SK-N-SH treated with all-trans-retinoic acid at 6 μM for 48 hours (cell line): ENCODE measurements around the gene ARHGAP26.

ENCODE experiments used
- ATAC-seq: fragments of 200-7000 bp; cut with Tn5 transposase; 3 replicates; pipeline ENCODE4 v1.9.1; 2020; ENCODE audit warnings: mild to moderate bottlenecking, moderate library complexity
- ARNTL ChIP-seq: fragments of 450-650 bp; formaldehyde crosslinking; IDR thresholded peaks from 2 replicates; pipeline ENCODE4 v1.5.0; 2020; ENCODE audit warnings: low read depth, mild to moderate bottlenecking, moderate library complexity, borderline replicate concordance
- CSDC2 ChIP-seq: fragments of 250-450 bp; sonication (Bioruptor Pico); IDR thresholded peaks from 2 replicates; pipeline ENCODE4 v1.5.0; 2020; ENCODE audit warnings: mild to moderate bottlenecking, moderate library complexity
- ESRRG ChIP-seq: fragments of 250-450 bp; sonication (Bioruptor Pico); IDR thresholded peaks from 2 replicates; pipeline ENCODE4 v1.6.1; 2021; ENCODE audit warnings: mild to moderate bottlenecking
- GLIS3 ChIP-seq: fragments of 250-450 bp; sonication (Bioruptor Pico); IDR thresholded peaks from 2 replicates; pipeline ENCODE4 v1.5.0; 2020; ENCODE audit warnings: mild to moderate bottlenecking, moderate library complexity
- ISL1 ChIP-seq: fragments of 250-450 bp; sonication (Bioruptor Pico); IDR thresholded peaks from 2 replicates; pipeline ENCODE4 v2.1.2; 2022; ENCODE audit warnings: mild to moderate bottlenecking, moderate library complexity
- OSR1 ChIP-seq: fragments of 250-450 bp; sonication (Bioruptor Pico); IDR thresholded peaks from 2 replicates; pipeline ENCODE4 v1.8.0; 2022; ENCODE audit warnings: moderate library complexity, mild to moderate bottlenecking, inconsistent platforms
- PPARA ChIP-seq: fragments of 250-450 bp; sonication (Bioruptor Pico); IDR thresholded peaks from 2 replicates; pipeline ENCODE4 v1.5.0; 2020; ENCODE audit warnings: mild to moderate bottlenecking, borderline replicate concordance
- RARB ChIP-seq: fragments of 250-450 bp; sonication (Bioruptor Pico); IDR thresholded peaks from 2 replicates; pipeline ENCODE4 v1.8.0; 2021; ENCODE audit warnings: mild to moderate bottlenecking, moderate library complexity
- SNAI2 ChIP-seq: fragments of 250-450 bp; sonication (Bioruptor Pico); IDR thresholded peaks from 2 replicates; pipeline ENCODE4 v1.5.0; 2020; ENCODE audit warnings: mild to moderate bottlenecking, moderate library complexity
- ZFP3 ChIP-seq: fragments of 250-450 bp; sonication (Bioruptor Pico); IDR thresholded peaks from 2 replicates; pipeline ENCODE4 v1.5.0; 2020; ENCODE audit warnings: mild to moderate bottlenecking, moderate library complexity
- ZFP30 ChIP-seq: fragments of 450-650 bp; formaldehyde crosslinking; IDR thresholded peaks from 2 replicates; pipeline ENCODE4 v1.5.0; 2022; ENCODE audit warnings: mild to moderate bottlenecking, moderate library complexity
- ZNF70 ChIP-seq: fragments of 450-650 bp; formaldehyde crosslinking; IDR thresholded peaks from 2 replicates; pipeline ENCODE4 v1.5.0; 2020; ENCODE audit warnings: mild to moderate bottlenecking, moderate library complexity
- ZNF8 ChIP-seq: fragments of 450-650 bp; formaldehyde crosslinking; IDR thresholded peaks from 2 replicates; pipeline ENCODE4 v1.5.0; 2020; ENCODE audit warnings: mild to moderate bottlenecking, moderate library complexity
- TF ChIP-seq, protein P1 (sequence below): fragments of 250-450 bp; sonication (Bioruptor Pico); IDR thresholded peaks from 2 replicates; pipeline ENCODE4 v1.5.0; 2020; ENCODE audit warnings: mild to moderate bottlenecking, moderate library complexity
- TF ChIP-seq, protein P2 (sequence below): fragments of 250-450 bp; sonication (Bioruptor Pico); IDR thresholded peaks from 2 replicates; pipeline ENCODE4 v1.5.1; 2020; ENCODE audit warnings: low read depth, mild to moderate bottlenecking, moderate library complexity
- TF ChIP-seq, protein P3 (sequence below): fragments of 250-450 bp; sonication (Bioruptor Pico); IDR thresholded peaks from 2 replicates; pipeline ENCODE4 v1.5.1; 2021; ENCODE audit warnings: mild to moderate bottlenecking, moderate library complexity
- TF ChIP-seq, protein P4 (sequence below): fragments of 250-450 bp; sonication (Bioruptor Pico); IDR thresholded peaks from 2 replicates; pipeline ENCODE4 v1.8.0; 2021; ENCODE audit warnings: low read depth, mild to moderate bottlenecking, moderate library complexity, borderline replicate concordance
- TF ChIP-seq, protein P5 (sequence below): fragments of 250-450 bp; sonication (Bioruptor Pico); IDR thresholded peaks from 2 replicates; pipeline ENCODE4 v1.8.0; 2020; ENCODE audit warnings: mild to moderate bottlenecking, moderate library complexity, borderline replicate concordance

ARHGAP26 gene

DNA sequence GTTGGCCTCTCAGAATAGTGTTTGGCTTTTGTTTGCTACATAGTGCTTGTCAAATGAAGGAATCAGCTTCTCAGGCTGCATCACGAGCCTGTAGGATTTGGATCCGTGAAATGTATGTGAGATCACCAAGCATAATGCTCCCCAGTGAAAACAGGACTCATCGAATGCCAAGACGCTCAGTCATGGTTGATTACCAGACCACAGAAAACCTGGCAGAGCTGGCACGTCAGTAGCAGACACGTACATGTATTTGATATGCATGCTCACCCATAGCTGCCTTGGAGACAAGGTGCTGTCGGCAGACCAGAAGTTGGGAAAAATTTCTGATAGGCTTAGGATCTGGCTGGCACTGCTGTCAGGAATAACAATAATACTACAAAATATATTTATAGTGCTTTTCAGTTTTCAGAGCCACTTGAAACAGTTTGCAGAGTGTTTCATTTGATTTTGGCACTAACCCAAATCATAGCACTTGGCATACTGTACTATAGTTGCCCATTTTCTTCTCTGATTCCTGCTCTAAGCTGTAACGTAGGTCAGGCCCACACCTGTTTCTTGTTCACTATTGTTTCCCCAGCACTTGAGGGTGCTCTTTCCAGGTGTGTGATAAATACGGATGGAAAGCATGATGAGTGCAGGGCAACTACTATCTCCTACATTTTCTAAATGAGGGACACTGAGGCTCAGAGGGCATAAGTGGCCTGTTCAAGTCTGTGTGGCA is 407.2 kb downstream of the ARHGAP26 start:
- TF ChIP-seq ZFP3 = no peak
- TF ChIP-seq PPARA (CRISPR knock-in tag) = no peak
- TF ChIP-seq, protein P1, sequence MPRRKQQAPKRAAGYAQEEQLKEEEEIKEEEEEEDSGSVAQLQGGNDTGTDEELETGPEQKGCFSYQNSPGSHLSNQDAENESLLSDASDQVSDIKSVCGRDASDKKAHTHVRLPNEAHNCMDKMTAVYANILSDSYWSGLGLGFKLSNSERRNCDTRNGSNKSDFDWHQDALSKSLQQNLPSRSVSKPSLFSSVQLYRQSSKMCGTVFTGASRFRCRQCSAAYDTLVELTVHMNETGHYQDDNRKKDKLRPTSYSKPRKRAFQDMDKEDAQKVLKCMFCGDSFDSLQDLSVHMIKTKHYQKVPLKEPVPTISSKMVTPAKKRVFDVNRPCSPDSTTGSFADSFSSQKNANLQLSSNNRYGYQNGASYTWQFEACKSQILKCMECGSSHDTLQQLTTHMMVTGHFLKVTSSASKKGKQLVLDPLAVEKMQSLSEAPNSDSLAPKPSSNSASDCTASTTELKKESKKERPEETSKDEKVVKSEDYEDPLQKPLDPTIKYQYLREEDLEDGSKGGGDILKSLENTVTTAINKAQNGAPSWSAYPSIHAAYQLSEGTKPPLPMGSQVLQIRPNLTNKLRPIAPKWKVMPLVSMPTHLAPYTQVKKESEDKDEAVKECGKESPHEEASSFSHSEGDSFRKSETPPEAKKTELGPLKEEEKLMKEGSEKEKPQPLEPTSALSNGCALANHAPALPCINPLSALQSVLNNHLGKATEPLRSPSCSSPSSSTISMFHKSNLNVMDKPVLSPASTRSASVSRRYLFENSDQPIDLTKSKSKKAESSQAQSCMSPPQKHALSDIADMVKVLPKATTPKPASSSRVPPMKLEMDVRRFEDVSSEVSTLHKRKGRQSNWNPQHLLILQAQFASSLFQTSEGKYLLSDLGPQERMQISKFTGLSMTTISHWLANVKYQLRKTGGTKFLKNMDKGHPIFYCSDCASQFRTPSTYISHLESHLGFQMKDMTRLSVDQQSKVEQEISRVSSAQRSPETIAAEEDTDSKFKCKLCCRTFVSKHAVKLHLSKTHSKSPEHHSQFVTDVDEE (CRISPR knock-in tag) = no peak
- TF ChIP-seq CSDC2 (CRISPR knock-in tag) = no peak
- TF ChIP-seq SNAI2 (CRISPR knock-in tag) = no peak
- no peak for TF ChIP-seq GLIS3 (CRISPR knock-in tag)
- TF ChIP-seq, protein P2, sequence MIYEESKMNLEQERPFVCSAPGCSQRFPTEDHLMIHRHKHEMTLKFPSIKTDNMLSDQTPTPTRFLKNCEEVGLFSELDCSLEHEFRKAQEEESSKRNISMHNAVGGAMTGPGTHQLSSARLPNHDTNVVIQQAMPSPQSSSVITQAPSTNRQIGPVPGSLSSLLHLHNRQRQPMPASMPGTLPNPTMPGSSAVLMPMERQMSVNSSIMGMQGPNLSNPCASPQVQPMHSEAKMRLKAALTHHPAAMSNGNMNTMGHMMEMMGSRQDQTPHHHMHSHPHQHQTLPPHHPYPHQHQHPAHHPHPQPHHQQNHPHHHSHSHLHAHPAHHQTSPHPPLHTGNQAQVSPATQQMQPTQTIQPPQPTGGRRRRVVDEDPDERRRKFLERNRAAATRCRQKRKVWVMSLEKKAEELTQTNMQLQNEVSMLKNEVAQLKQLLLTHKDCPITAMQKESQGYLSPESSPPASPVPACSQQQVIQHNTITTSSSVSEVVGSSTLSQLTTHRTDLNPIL (CRISPR knock-in tag) = no peak
- TF ChIP-seq ESRRG (CRISPR knock-in tag) = no peak
- TF ChIP-seq ARNTL (CRISPR knock-in tag) = no peak
- TF ChIP-seq RARB (CRISPR knock-in tag) = no peak
- TF ChIP-seq, protein P3, sequence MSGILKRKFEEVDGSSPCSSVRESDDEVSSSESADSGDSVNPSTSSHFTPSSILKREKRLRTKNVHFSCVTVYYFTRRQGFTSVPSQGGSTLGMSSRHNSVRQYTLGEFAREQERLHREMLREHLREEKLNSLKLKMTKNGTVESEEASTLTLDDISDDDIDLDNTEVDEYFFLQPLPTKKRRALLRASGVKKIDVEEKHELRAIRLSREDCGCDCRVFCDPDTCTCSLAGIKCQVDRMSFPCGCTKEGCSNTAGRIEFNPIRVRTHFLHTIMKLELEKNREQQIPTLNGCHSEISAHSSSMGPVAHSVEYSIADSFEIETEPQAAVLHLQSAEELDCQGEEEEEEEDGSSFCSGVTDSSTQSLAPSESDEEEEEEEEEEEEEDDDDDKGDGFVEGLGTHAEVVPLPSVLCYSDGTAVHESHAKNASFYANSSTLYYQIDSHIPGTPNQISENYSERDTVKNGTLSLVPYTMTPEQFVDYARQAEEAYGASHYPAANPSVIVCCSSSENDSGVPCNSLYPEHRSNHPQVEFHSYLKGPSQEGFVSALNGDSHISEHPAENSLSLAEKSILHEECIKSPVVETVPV (CRISPR knock-in tag) = no peak
- TF ChIP-seq ISL1 (CRISPR knock-in tag) = no peak
- TF ChIP-seq OSR1 (CRISPR knock-in tag) = no peak
- peak; percentile 94 for ATAC-seq

DNA sequence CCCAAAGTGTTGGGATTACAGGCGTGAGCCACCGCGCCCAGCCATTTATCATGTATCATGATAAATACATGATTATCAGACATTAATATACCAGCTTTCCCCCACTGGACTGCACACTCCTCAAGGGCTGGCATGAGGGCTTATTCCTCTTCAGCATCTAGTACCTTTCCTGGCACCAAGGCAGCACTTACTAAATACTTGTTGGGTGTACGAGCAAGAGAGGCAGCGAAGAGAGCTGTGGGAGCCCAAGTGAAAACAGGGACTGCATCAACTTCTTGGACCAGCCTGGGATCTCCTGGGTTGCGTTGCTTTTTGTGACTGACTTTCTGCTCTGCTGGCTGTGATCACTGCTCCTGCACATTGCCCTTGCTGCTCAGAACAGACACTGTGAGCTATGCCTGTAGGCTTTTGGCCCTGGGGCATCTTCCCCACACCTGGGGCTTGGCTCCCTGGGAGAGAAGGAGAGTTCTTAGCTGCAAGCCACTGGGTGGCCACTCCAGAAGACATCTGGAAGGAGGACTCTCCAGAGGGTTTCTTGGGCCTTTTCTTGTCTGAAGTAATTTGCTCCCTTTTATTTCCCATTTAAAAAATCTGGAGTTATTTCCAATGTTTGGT is 409.1 kb downstream of the ARHGAP26 start:
- no peak for ATAC-seq
- TF ChIP-seq ARNTL (CRISPR knock-in tag) (no peak), PPARA (CRISPR knock-in tag) (no peak), ZFP30 (CRISPR knock-in tag) (no peak), ZFP3 (no peak), GLIS3 (CRISPR knock-in tag) (no peak), ISL1 (CRISPR knock-in tag) (no peak), ZNF70 (no peak), ZNF8 (CRISPR knock-in tag) (no peak), OSR1 (CRISPR knock-in tag) (no peak)
- TF ChIP-seq, protein P3 (CRISPR knock-in tag) = no peak
- TF ChIP-seq, protein P2 (CRISPR knock-in tag) = no peak
- TF ChIP-seq, protein P4, sequence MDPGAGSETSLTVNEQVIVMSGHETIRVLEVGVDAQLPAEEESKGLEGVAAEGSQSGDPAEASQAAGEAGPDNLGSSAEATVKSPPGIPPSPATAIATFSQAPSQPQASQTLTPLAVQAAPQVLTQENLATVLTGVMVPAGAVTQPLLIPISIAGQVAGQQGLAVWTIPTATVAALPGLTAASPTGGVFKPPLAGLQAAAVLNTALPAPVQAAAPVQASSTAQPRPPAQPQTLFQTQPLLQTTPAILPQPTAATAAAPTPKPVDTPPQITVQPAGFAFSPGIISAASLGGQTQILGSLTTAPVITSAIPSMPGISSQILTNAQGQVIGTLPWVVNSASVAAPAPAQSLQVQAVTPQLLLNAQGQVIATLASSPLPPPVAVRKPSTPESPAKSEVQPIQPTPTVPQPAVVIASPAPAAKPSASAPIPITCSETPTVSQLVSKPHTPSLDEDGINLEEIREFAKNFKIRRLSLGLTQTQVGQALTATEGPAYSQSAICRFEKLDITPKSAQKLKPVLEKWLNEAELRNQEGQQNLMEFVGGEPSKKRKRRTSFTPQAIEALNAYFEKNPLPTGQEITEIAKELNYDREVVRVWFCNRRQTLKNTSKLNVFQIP (CRISPR knock-in tag) = no peak
- TF ChIP-seq, protein P5, sequence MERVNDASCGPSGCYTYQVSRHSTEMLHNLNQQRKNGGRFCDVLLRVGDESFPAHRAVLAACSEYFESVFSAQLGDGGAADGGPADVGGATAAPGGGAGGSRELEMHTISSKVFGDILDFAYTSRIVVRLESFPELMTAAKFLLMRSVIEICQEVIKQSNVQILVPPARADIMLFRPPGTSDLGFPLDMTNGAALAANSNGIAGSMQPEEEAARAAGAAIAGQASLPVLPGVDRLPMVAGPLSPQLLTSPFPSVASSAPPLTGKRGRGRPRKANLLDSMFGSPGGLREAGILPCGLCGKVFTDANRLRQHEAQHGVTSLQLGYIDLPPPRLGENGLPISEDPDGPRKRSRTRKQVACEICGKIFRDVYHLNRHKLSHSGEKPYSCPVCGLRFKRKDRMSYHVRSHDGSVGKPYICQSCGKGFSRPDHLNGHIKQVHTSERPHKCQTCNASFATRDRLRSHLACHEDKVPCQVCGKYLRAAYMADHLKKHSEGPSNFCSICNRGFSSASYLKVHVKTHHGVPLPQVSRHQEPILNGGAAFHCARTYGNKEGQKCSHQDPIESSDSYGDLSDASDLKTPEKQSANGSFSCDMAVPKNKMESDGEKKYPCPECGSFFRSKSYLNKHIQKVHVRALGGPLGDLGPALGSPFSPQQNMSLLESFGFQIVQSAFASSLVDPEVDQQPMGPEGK (CRISPR knock-in tag) = no peak
